Activated CD8-positive, alpha-beta memory T cell treated with anti-CD3 and anti-CD28 coated beads, Interleukin-2, amount 50 U/mL, for 4 hours (primary cell): ENCODE results near the gene INVS.
A peak's percentile ranks its signal among the peaks of the same experiment; 100 is the strongest.
"Not testable (repeated sequence)": the region's sequence is repeated elsewhere in the genome, so short reads cannot be mapped to it uniquely, and the experiment has no call there.

Experiments
- DNase-seq: peaks from one replicate; pipeline ENCODE4 v3.0.0-alpha.2; 2020

INVS gene

GRCh38 chr9:100206899-100207298 lies 107.9 kb downstream of the INVS start:
- no peak for DNase-seq

GRCh38 chr9:100208673-100209072 lies 109.6 kb downstream of the INVS start:
- no peak for DNase-seq

- DNase-seq, result no peak
These were observed 112.4 kb downstream of the INVS start for GRCh38 chr9:100211476-100211875.

- no peak for DNase-seq
These were observed 114.9 kb downstream of the INVS start for GRCh38 chr9:100213730-100214477.

- DNase-seq, result peak; percentile 54
These were observed 117.2 kb downstream of the INVS start for GRCh38 chr9:100216178-100216787.

GRCh38 chr9:100217536-100217935 lies 118.5 kb downstream of the INVS start:
- no peak for DNase-seq

- DNase-seq, result no peak
These were observed 120.3 kb downstream of the INVS start for GRCh38 chr9:100219347-100219746.

GRCh38 chr9:100220936-100221335 lies 121.9 kb downstream of the INVS start:
- DNase-seq, result no peak

- no peak for DNase-seq
These were observed 122.5 kb downstream of the INVS start for GRCh38 chr9:100221538-100221937.

- no peak for DNase-seq
These were observed 123.6 kb downstream of the INVS start for GRCh38 chr9:100222674-100223073.

GRCh38 chr9:100227636-100228035 lies 128.6 kb downstream of the INVS start:
- DNase-seq, result no peak

- no peak for DNase-seq
These were observed 129.4 kb downstream of the INVS start for GRCh38 chr9:100228352-100228869.

GRCh38 chr9:100229136-100229535 lies 130.1 kb downstream of the INVS start:
- no peak for DNase-seq

- no peak for DNase-seq
These were observed 130.5 kb downstream of the INVS start for GRCh38 chr9:100229561-100229960.

GRCh38 chr9:100236986-100237385 lies 137.9 kb downstream of the INVS start:
- not testable (repeated sequence) for DNase-seq

- DNase-seq, result no peak
These were observed 141.5 kb downstream of the INVS start for GRCh38 chr9:100240512-100240911.

- DNase-seq, result no peak
These were observed 168.2 kb downstream of the INVS start for GRCh38 chr9:100267211-100267610.

- DNase-seq, result no peak
These were observed 169.2 kb downstream of the INVS start for GRCh38 chr9:100268271-100268670.

GRCh38 chr9:100269656-100270055 lies 170.6 kb downstream of the INVS start:
- no peak for DNase-seq

- DNase-seq, result no peak
These were observed 178.3 kb downstream of the INVS start for GRCh38 chr9:100277166-100277979.

GRCh38 chr9:100281066-100281465 lies 182.0 kb downstream of the INVS start:
- DNase-seq, result no peak

GRCh38 chr9:100281676-100282387 lies 182.8 kb downstream of the INVS start:
- no peak for DNase-seq

GRCh38 chr9:100282388-100282719 lies 183.3 kb downstream of the INVS start:
- no peak for DNase-seq
